Muscle of arm (tissue), 12 donors: Measurements from ENCODE around the gene KLF4. TPM values are rescaled to one million over a fixed set of nuclear protein-coding genes. Genes with fewer than 3 reads are reported as not detected.

ENCODE experiments used
- DNase-seq: peaks from one replicate; pipeline ENCODE4 v3.0.0-alpha.2; 2013
- polyA plus RNA-seq, 12 donors: library from polyadenylated mRNA; unstranded; fragments of 120-200 nt; gene quantifications; one replicate each; pipeline ENCODE4 v1.2.1, GENCODE V29; 2013; ENCODE audit not compliant: insufficient read length in 12 of 12

The KLF4 gene
- polyA plus RNA-seq, 12 donors: 15.2 to 131 (median 48.7) TPM; not detected in 1

- DNase-seq: no peak
Observed at GRCh38 chr9:107460153-107461023, 29.2 kb downstream of the KLF4 start.

GRCh38 chr9:107455425-107456135 is 34.0 kb downstream of the KLF4 start:
- no peak for DNase-seq

- DNase-seq: no peak
Observed at GRCh38 chr9:107453479-107453878, 36.1 kb downstream of the KLF4 start.

- DNase-seq: no peak
Observed at GRCh38 chr9:107447834-107448233, 41.7 kb downstream of the KLF4 start.

GRCh38 chr9:107447081-107447480 is 42.5 kb downstream of the KLF4 start:
- no peak for DNase-seq

- no peak for DNase-seq
Observed at GRCh38 chr9:107446491-107446890, 43.1 kb downstream of the KLF4 start.

GRCh38 chr9:107443786-107444185 is 45.8 kb downstream of the KLF4 start:
- no peak for DNase-seq

- no peak for DNase-seq
Observed at GRCh38 chr9:107439991-107440456, 49.5 kb downstream of the KLF4 start.

- no peak for DNase-seq
Observed at GRCh38 chr9:107438211-107439031, 51.1 kb downstream of the KLF4 start.

- DNase-seq: no peak
Observed at GRCh38 chr9:107437716-107438115, 51.9 kb downstream of the KLF4 start.

- DNase-seq: no peak
Observed at GRCh38 chr9:107435415-107435814, 54.2 kb downstream of the KLF4 start.

Other genes starting within 250 kb of the KLF4 start
- 100 to 1,000 TPM in 11 of 12 donors, not detected in 1; 124 to 150 (median 137) TPM for gene RAD23B, start 206.5 kb downstream of the KLF4 start, polyA plus RNA-seq